Stimulated activated CD8-positive, alpha-beta memory T cell treated with anti-CD3 and anti-CD28 coated beads, Interleukin-15, amount 100 ng/mL, for 48 hours (primary cell): Measurements from ENCODE around the gene ATP11A.
"Not testable (repeated sequence)": the region's sequence is repeated elsewhere in the genome, so short reads cannot be mapped to it uniquely, and the experiment has no call there.

Source experiments
- DNase-seq, 2 donors: peaks; one replicate each; pipeline ENCODE4 v3.0.0-alpha.2; 2020; ENCODE audit warnings: low read depth in 2 of 2

The ATP11A gene

GRCh38 chr13:112692586-112692985 is 2.7 kb downstream of the ATP11A start:
- DNase-seq = no peak

- no peak for DNase-seq
Observed at GRCh38 chr13:112693831-112694497, 4.1 kb downstream of the ATP11A start.

- DNase-seq = no peak
Observed at GRCh38 chr13:112695121-112695520, 5.3 kb downstream of the ATP11A start.

GRCh38 chr13:112696001-112696868 is 6.4 kb downstream of the ATP11A start:
- no peak for DNase-seq

- DNase-seq = no peak
Observed at GRCh38 chr13:112696869-112697465, 7.1 kb downstream of the ATP11A start.

GRCh38 chr13:112697756-112698655 is 8.2 kb downstream of the ATP11A start:
- DNase-seq = no peak

GRCh38 chr13:112699322-112699918 is 9.6 kb downstream of the ATP11A start:
- DNase-seq = no peak

GRCh38 chr13:112700291-112701060 is 10.6 kb downstream of the ATP11A start:
- no peak for DNase-seq

GRCh38 chr13:112702341-112702985 is 12.6 kb downstream of the ATP11A start:
- DNase-seq = no peak

- no peak for DNase-seq
Observed at GRCh38 chr13:112702986-112703379, 13.1 kb downstream of the ATP11A start.

GRCh38 chr13:112703449-112704284 is 13.8 kb downstream of the ATP11A start:
- no peak for DNase-seq

- no peak for DNase-seq
Observed at GRCh38 chr13:112704308-112705145, 14.7 kb downstream of the ATP11A start.

- DNase-seq = no peak
Observed at GRCh38 chr13:112705286-112705685, 15.4 kb downstream of the ATP11A start.

GRCh38 chr13:112706171-112706570 is 16.3 kb downstream of the ATP11A start:
- DNase-seq = no peak

GRCh38 chr13:112708560-112709240 is 18.9 kb downstream of the ATP11A start:
- no peak for DNase-seq

- not testable (repeated sequence) for DNase-seq
Observed at GRCh38 chr13:112709316-112709715, 19.5 kb downstream of the ATP11A start.
